Fibroblast of mammary gland (primary cell): ENCODE data around the gene GSE1.

Experiments
- DNase-seq: peaks from one replicate; pipeline ENCODE4 v3.0.0-alpha.2; 2010; ENCODE audit warnings: low read depth
- H3K4me3 ChIP-seq: 2 replicates; pipeline ENCODE4 v1.5.1; 2011; ENCODE audit warnings: low read depth, mild to moderate bottlenecking, low read length, moderate library complexity; ENCODE audit not compliant: control insufficient read depth
- TF ChIP-seq, protein P1 (sequence below): conservative IDR thresholded peaks from 2 replicates; pipeline ENCODE4 v1.5.1; 2011; ENCODE audit warnings: low read depth, low read length, inconsistent platforms; ENCODE audit not compliant: control insufficient read depth, insufficient read depth

GSE1 gene

DNA sequence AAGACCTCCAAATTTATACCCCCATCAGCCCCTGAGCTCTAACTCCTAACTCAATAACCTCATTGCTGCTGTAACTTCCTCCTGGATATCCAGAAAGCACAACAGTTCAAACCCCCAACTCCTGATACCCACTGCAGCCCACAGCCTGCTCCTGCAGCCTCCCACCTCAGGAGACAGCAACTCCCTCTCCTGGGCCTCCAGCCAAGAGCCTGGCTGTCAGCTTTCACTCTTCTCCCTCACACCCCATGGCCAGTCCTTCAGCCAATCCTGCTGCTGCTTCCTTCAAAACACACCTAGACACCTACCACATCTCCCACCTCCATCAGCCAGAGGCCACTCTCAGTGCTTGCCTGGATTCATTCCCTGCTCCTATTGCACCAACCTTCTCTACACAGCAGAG is 70.2 kb downstream of the GSE1 start:
- no peak for DNase-seq
- H3K4me3 ChIP-seq = no peak overlapping the region
- TF ChIP-seq, protein P1, sequence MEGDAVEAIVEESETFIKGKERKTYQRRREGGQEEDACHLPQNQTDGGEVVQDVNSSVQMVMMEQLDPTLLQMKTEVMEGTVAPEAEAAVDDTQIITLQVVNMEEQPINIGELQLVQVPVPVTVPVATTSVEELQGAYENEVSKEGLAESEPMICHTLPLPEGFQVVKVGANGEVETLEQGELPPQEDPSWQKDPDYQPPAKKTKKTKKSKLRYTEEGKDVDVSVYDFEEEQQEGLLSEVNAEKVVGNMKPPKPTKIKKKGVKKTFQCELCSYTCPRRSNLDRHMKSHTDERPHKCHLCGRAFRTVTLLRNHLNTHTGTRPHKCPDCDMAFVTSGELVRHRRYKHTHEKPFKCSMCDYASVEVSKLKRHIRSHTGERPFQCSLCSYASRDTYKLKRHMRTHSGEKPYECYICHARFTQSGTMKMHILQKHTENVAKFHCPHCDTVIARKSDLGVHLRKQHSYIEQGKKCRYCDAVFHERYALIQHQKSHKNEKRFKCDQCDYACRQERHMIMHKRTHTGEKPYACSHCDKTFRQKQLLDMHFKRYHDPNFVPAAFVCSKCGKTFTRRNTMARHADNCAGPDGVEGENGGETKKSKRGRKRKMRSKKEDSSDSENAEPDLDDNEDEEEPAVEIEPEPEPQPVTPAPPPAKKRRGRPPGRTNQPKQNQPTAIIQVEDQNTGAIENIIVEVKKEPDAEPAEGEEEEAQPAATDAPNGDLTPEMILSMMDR = no peak

DNA sequence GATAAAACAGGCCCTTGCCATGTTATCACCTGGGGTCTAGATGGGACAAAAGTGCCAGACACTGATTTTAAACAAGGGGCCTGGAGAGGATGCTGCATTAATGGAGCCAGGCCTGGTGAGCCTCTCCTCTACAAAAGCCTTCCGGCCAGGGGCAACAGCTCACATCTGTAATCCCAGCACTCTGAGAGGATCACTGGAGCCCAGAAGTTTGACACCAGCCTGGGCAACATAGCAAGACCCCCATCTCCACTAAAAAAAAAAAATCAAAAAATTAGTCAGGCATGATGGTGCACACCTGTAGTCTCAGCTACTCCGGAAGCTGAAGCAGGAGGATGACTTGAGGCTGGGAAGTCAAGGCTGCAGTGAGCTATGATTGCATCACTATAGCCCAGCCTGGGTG is 72.1 kb downstream of the GSE1 start:
- no peak overlapping the region for H3K4me3 ChIP-seq
- TF ChIP-seq, protein P1 = no peak
- no peak for DNase-seq

DNA sequence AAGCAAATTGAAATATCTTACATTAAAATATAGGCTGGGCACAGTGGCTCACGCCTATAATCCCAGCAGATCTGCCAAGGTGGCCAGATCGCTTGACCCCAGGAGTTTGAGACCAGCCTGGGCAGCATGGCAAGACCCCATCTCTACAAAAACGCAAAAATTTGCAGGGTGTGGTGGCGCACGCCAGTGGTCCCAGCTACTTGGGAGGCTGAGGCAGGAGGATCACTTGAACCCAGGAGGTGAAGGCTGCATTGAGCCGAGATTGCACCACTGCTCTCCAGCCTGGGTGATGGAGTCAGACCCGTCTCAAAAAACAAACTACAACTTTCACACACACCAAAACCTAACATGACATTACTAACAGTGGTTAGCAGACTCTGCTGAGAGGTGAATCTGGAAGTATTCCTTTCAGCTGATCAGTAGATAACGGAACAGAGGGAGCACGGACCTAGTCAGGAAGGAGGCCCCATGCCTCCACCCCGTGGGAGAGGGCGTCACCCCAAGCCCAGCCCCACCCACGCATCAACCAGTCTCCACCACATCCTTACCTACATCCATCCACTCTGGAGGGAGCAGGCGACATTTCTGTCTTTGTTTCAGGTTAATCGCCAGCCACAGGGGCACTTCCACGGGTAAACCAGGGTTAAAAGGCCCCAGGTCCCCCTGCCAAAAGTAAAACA is 73.9 kb downstream of the GSE1 start:
- TF ChIP-seq, protein P1 = no peak
- H3K4me3 ChIP-seq = no peak overlapping the region
- no peak for DNase-seq

DNA sequence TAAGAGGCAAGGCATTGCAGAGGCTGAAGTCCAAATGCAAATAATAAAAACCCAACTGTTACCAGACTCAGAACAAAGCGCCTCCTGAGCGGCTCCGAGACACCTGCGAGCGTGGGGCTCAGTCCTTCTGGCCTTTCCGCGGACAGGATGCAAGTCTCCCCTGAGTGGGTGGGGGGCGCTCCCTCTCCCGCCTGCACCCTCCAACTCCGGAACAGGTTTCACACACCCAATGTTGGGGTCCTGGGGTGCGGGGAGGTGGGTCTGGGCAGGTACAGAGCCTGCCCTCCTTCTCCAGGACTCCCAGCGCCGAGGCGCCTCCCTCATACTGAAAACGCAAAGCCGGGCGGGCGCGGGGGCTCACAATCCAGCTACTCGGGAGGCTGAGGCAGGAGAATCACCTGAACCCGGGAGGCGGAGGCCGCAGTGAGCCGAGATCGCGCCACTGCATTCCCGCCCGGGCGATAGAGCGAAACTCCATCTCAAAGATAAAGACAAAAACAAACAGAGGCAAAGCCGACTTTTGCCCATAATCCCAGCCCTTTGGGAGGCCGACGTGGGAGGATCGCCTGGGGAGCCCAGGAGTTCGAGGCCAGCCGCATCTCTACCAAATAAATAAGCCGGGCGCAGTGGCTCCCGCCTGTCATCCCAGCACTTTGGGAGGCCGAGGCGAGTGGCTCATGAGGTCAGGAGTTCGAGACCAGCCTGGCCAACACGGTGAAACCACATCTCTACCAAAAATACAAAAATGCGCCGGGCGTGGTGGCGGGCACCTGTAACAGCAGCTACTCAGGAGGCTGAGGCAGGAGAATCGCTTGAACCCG is 74.7 kb downstream of the GSE1 start:
- peak overlapping the region; percentile 60 for H3K4me3 ChIP-seq
- no peak for DNase-seq

DNA sequence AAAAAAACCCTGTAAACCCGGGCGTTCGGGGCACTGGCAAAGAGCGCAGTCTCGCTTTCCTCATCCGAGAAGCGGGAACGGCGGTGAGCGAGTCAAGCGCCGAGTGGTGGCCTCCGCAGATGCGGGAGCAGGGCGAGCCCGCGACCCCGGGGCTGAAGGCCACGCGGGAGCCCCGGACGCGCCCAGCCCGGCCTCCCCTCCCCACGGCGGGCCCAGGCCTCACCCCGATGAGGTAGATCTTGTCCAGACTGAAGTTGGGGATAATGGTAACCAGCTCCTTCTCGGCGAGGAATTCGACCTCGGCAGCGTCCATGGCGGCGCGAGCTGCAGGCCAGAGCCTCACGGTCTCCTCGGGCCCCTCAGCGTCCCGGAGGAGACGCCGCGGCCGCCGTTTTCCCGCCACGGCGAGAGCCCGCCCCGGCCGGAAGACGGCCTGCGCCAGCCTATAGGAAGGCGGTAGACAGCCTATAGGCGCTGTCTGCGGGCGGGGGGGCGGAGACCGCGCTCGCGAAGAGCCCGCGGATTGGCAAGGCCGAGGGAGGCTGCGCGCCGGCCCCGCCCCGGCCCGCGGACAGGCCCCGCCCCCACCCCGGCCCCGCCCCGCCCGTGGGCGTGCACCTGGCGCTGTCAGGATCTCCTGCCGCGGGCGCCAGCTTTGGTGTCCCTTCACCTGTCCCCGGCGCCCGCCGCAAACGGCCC is 75.6 kb downstream of the GSE1 start, which contains the start of gene GINS2:
Gene GINS2, minus strand, starts transcription at position 369 of the 699 bp plus-strand sequence. Its CDS starts 56 bp downstream, at position 313.
- TF ChIP-seq, protein P1 = no peak
- peak; percentile 76 for DNase-seq
- H3K4me3 ChIP-seq = peak within 1 kb of the TSS; percentile 60

More for the DNA sequence above, 74.7 kb downstream of the GSE1 start:
- TF ChIP-seq, protein P1 = no peak

DNA sequence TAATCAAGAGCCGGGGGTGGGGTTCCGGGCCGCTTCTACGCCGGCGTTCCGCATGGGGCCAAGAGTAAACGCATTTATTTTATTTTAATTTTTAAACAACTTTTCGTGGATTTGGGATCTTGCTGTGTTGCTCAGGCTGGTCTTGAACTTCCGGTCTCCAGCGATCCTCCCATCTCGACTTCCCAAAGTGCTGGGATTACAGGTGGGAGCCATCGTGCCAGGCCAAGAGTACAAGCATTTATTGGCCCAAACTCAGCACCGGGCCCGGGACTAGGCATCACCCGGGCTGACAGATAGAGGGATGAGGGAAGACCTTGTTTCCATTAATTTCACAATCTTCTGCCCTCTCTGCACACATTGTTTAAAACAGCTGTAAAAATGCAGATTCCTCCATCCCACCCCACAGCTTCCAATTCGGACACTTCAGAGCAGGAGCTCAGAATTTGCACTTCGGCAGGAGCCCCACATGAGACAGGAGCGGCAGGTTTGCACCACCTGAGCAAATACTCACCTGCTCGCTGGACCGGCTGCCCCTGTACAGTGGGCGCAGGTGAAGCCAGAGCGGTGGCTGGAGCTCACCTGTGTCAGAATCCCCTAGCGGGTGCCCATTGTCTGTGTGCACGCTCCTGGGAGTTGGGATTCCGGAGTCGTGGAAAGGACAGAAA is 76.3 kb downstream of the GSE1 start:
- TF ChIP-seq, protein P1 = no peak
- no peak for DNase-seq
- H3K4me3 ChIP-seq = peak overlapping the region; percentile 43
